ENCODE data around the gene RIPOR3. TPM values are rescaled to one million over a fixed set of nuclear protein-coding genes. Genes with fewer than 3 reads are reported as not detected.

Gene RIPOR3
- total and polyA plus RNA-seq, 9 of the 15 experiments (the other 6 are each of a cell fraction or from before 2014, with no cell fraction given) = 3.3 to 62.7 (median 21.4) TPM

- Histone ChIP-seq H3K9ac (ENCODE audit: insufficient read depth in 1 of 2, low read depth in 2 of 2, low read length in 2 of 2) (no peak overlapping the region), H4K20me1 (replicated peaks; ENCODE audit: control insufficient read depth, insufficient read depth, low read length) (0 out of 2 replicates have a peak, but pooled peaks cover 3% of the 10 kb centered on the region), H3K27ac (ENCODE audit: extremely low read depth, low read depth, low read length) (no peak overlapping the region), H3K36me3 (ENCODE audit: control insufficient read depth, insufficient read depth, low read length) (peaks cover 93% of the 10 kb centered on the region), H3K4me1 (replicated peaks in 1 of 2; ENCODE audit: control insufficient read depth in 2 of 2, insufficient read depth in 2 of 2, low read length in 2 of 2) (peaks cover 0 to 15% of the 10 kb centered on the region in 2 experiments; a peak in 1 of 5 replicates), H3K4me2 (ENCODE audit: insufficient read depth, low read length) (no peak overlapping the region), H2AFZ (ENCODE audit: low read depth, low read length) (no peak overlapping the region), H3K9me1 (ENCODE audit: control insufficient read depth, insufficient read depth, low read length) (no peaks in the 10 kb centered on the region), H3K9me3 (replicated peaks; ENCODE audit: control insufficient read depth, insufficient read depth, low read depth, low read length) (no peaks in the 10 kb centered on the region), H3K27me3 (ENCODE audit: control insufficient read depth in 2 of 2, insufficient read depth in 2 of 2, low read length in 2 of 2) (no peaks in the 10 kb centered on the region), H3K79me2 (ENCODE audit: control insufficient read depth, insufficient read depth, low read length) (no peaks in the 10 kb centered on the region), H3K4me3 (no peak overlapping the region)
- no TSS peak for BruUV-seq (replicated peaks)
- intact Hi-C loops (cut with micrococcal nuclease) (no loop called here), in situ Hi-C loops (cut with MboI) (no loop called here)
- ChIA-PET CTCF (ENCODE audit: low intra/inter-chr PET ratio) (no interaction called here), POLR2A (interaction anchor here (0.6 to 1.2 kb wide), 6 partner anchors 10 to 389 kb away, joined by 3 to 4 read pairs (median 3); no protein-coding TSS in a partner anchor)
- no peak for DNase-seq (ENCODE audit: extremely low read depth in 1 of 4, low spot score in 3 of 4)
- FAIRE-seq = no peak
- TF ChIP-seq ZNF263 (CRISPR knock-in tag; IDR thresholded peaks at IDR 0.05; ENCODE audit: borderline replicate concordance) (no peak), BMI1 (IDR thresholded peaks at IDR 0.05; ENCODE audit: low read length) (no peak), RBM15 (IDR thresholded peaks at IDR 0.05; ENCODE audit: insufficient read depth, low read length) (no peak), ARID4B (CRISPR knock-in tag; IDR thresholded peaks at IDR 0.05) (no peak), CAMTA2 (CRISPR knock-in tag; conservative IDR thresholded peaks at IDR 0.05) (no peak), MEIS2 (IDR thresholded peaks at IDR 0.05; ENCODE audit: partially characterized antibody) (no peak)
- no peak for ATAC-seq
- 100% methylated on average over 2 of the region's 2 CpGs for WGBS (ENCODE audit: insufficient coverage, low coverage, missing lambda C conversion rate)
Observed at GRCh38 chr20:50584687-50585086, 106.7 kb downstream of the RIPOR3 start.

All from K562 (cell line).